Mucosa of descending colon (tissue), 3 donors: ENCODE measurements around the gene C11orf21. TPM values are rescaled to one million over a fixed set of nuclear protein-coding genes. Genes with fewer than 3 reads are reported as not detected.

ENCODE experiments used
- ATAC-seq: fragments of 200-7000 bp; cut with Tn5 transposase; one replicate; pipeline ENCODE4 v1.9.1; 2020; ENCODE audit warnings: mild to moderate bottlenecking, moderate library complexity
- DNase-seq, 3 donors: peaks; one replicate each; pipeline ENCODE4 v3.0.0-alpha.2; 2020
- H3K36me3 ChIP-seq: fragments of 200-600 bp; one replicate; pipeline ENCODE4 v1.8.0; 2021; ENCODE audit warnings: low read depth, mild to moderate bottlenecking
- H3K4me1 ChIP-seq: fragments of 200-600 bp; one replicate; pipeline ENCODE4 v1.8.0; 2021; ENCODE audit warnings: low read depth, mild to moderate bottlenecking
- H3K4me3 ChIP-seq: fragments of 200-600 bp; one replicate; pipeline ENCODE4 v1.8.0; 2021; ENCODE audit warnings: mild to moderate bottlenecking
- H3K9me3 ChIP-seq: fragments of 200-600 bp; one replicate; pipeline ENCODE4 v1.8.0; 2021; ENCODE audit warnings: mild to moderate bottlenecking
- intact Hi-C, 2 donors: fragments of 100-400 bp; cut with DNase I in 1 of 2; cut with micrococcal nuclease in 1 of 2; formaldehyde crosslinking; loops; one replicate each; pipeline versions ENCODE4 v1.11.0 to v1.11.1; 2022; cut with DNase I, micrococcal nuclease
- total RNA-seq, 3 donors: library from RNA; stranded (reverse); fragmentation: NEBNext Ultra II Directional in 2 of 3; extraction: Animal tissue kit (Norgen Biotek cat#: 25700) in 2 of 3; gene quantifications; one replicate each; pipeline versions ENCODE4 v1.2.1 to v1.2.4, GENCODE V29; 2021 to 2023
- TF ChIP-seq, protein P1 (sequence below): fragments of 200-600 bp; IDR thresholded peaks from one replicate; pipeline ENCODE4 v1.8.0; 2022; ENCODE audit warnings: antibody characterized with exemption, mild to moderate bottlenecking
- donor health status: DM: no; HTN: no; CAD: no; lungs with moderate emphysema.
- donor health status: DM: no; HTN: no; CAD: no.
- donor health status: DM: no; HTN: yes; CAD: no.

Gene C11orf21
- total RNA-seq, 3 donors from 2014 or later, result 0.35 to 2.3 (median 1.9) TPM

- TF ChIP-seq, protein P1, sequence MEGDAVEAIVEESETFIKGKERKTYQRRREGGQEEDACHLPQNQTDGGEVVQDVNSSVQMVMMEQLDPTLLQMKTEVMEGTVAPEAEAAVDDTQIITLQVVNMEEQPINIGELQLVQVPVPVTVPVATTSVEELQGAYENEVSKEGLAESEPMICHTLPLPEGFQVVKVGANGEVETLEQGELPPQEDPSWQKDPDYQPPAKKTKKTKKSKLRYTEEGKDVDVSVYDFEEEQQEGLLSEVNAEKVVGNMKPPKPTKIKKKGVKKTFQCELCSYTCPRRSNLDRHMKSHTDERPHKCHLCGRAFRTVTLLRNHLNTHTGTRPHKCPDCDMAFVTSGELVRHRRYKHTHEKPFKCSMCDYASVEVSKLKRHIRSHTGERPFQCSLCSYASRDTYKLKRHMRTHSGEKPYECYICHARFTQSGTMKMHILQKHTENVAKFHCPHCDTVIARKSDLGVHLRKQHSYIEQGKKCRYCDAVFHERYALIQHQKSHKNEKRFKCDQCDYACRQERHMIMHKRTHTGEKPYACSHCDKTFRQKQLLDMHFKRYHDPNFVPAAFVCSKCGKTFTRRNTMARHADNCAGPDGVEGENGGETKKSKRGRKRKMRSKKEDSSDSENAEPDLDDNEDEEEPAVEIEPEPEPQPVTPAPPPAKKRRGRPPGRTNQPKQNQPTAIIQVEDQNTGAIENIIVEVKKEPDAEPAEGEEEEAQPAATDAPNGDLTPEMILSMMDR, result no peak
- ATAC-seq, result no peak
- DNase-seq, result no peak
- no peak overlapping the region for H3K4me3 ChIP-seq
- H3K36me3 ChIP-seq, result no peaks in the 10 kb centered on the region
- no peaks in the 10 kb centered on the region for H3K4me1 ChIP-seq
- intact Hi-C loops, result no loop called here
- H3K9me3 ChIP-seq, result peaks cover 10% of the 10 kb centered on the region
Observed at GRCh38 chr11:2331404-2331803, 29.7 kb upstream of the C11orf21 start.

- no peaks in the 10 kb centered on the region for H3K4me1 ChIP-seq
- H3K36me3 ChIP-seq, result no peaks in the 10 kb centered on the region
- peaks cover 10% of the 10 kb centered on the region for H3K9me3 ChIP-seq
- H3K4me3 ChIP-seq, result no peak overlapping the region
- intact Hi-C loops, result no loop called here
- DNase-seq (no peak), ATAC-seq (no peak)
- TF ChIP-seq, protein P1, result no peak
Observed at GRCh38 chr11:2330696-2331095, 29.0 kb upstream of the C11orf21 start.

GRCh38 chr11:2329551-2329950 lies 27.8 kb upstream of the C11orf21 start:
- Histone ChIP-seq H3K9me3 (peaks cover 10% of the 10 kb centered on the region), H3K4me3 (no peak overlapping the region), H3K36me3 (no peaks in the 10 kb centered on the region), H3K4me1 (no peaks in the 10 kb centered on the region)
- no peak for DNase-seq
- ATAC-seq, result no peak
- intact Hi-C loops, result no loop called here
- TF ChIP-seq, protein P1, result no peak

DNA sequence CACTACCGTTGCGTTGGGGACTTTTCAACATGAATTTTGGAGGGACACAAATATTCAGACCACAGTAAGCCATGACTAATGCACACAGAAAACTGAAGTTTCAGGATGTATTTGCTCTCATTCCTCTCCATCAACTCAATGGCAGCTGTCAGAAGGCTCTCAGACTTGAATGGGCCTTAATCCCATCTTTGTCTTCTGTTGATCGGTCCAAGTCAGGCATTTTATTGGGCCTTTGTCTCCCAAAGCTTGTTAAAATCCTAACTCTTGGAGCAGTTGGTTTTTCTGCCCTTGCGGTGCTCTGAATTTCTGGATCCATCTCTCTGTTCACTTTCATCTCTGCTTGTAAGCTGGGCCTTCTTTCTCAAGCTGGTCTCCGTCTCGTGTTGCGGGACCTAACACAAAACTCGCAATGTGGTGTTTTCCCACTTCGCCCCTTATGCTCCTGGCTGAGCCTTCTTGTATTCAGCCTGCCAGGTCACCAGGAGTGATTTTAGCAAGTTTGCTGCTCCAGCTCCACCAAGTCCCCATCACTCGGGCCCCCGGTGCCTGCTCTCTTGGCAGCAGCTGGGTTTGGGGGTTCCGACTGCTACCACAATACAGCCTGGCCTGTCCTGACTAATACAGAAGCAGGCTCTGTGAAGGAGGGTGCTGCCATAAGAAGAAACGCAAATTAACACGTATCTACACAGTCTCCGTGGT lies 27.1 kb upstream of the C11orf21 start:
- no peaks in the 10 kb centered on the region for H3K36me3 ChIP-seq
- intact Hi-C loops, result no loop called here
- H3K9me3 ChIP-seq, result peaks cover 10% of the 10 kb centered on the region
- DNase-seq (no peak), ATAC-seq (no peak)
- TF ChIP-seq, protein P1, result no peak
- H3K4me1 ChIP-seq, result no peaks in the 10 kb centered on the region
- H3K4me3 ChIP-seq, result no peak overlapping the region

- TF ChIP-seq, protein P1, result no peak
- no peaks in the 10 kb centered on the region for H3K36me3 ChIP-seq
- ATAC-seq (no peak), DNase-seq (no peak)
- intact Hi-C loops, result no loop called here
- no peaks in the 10 kb centered on the region for H3K4me1 ChIP-seq
- H3K4me3 ChIP-seq, result no peak overlapping the region
- peaks cover 10% of the 10 kb centered on the region for H3K9me3 ChIP-seq
Observed at GRCh38 chr11:2328021-2328420, 26.3 kb upstream of the C11orf21 start.
